HepG2 (cell line): ENCODE measurements around the gene DNM1L. TPM values are rescaled to one million over a fixed set of nuclear protein-coding genes. Genes with fewer than 3 reads are reported as not detected.

Experiments used
- CEBPB ChIP-seq: IDR thresholded peaks from 2 replicates; pipeline ENCODE4 v1.6.1; 2011; ENCODE audit warnings: low read depth, low read length, improper control_type of control experiment, borderline replicate concordance
- CREB3 ChIP-seq: sonication (generic); formaldehyde crosslinking; IDR thresholded peaks from 2 replicates; pipeline ENCODE4 v1.5.0; 2020; ENCODE audit warnings: missing genetic modification reagents
- DMAP1 ChIP-seq: IDR thresholded peaks from 2 replicates; pipeline ENCODE4 v1.6.1; 2016
- POLR2G ChIP-seq: fragments of 200-400 bp; formaldehyde crosslinking; IDR thresholded peaks from 2 replicates; pipeline ENCODE4 v1.6.1; 2018; ENCODE audit warnings: mild to moderate bottlenecking, low read depth, low read length, moderate library complexity
- SMAD9 ChIP-seq: sonication (generic); formaldehyde crosslinking; IDR thresholded peaks from 2 replicates; pipeline ENCODE4 v1.5.1; 2020; ENCODE audit warnings: mild to moderate bottlenecking, missing genetic modification reagents
- SRSF9 ChIP-seq: fragments of 200-400 bp; formaldehyde crosslinking; IDR thresholded peaks from 2 replicates; pipeline ENCODE4 v1.6.1; 2018; ENCODE audit warnings: borderline replicate concordance, mild to moderate bottlenecking, low read depth, low read length; ENCODE audit not compliant: insufficient read depth, poor library complexity, severe bottlenecking
- ZBED4 ChIP-seq: sonication (generic); formaldehyde crosslinking; IDR thresholded peaks from 2 replicates; pipeline ENCODE4 v1.4.0; 2020; ENCODE audit warnings: missing genetic modification reagents, borderline replicate concordance
- ZFP91 ChIP-seq: sonication (generic); formaldehyde crosslinking; IDR thresholded peaks from 2 replicates; pipeline ENCODE4 v1.9.0; 2022; ENCODE audit warnings: missing genetic modification reagents, mild to moderate bottlenecking, borderline replicate concordance
- ZMYM3 ChIP-seq: sonication (generic); formaldehyde crosslinking; IDR thresholded peaks from 2 replicates; pipeline ENCODE4 v1.5.1; 2020; ENCODE audit warnings: mild to moderate bottlenecking, missing genetic modification reagents
- ZNF251 ChIP-seq: sonication (generic); formaldehyde crosslinking; IDR thresholded peaks from 2 replicates; pipeline ENCODE4 v1.9.0; 2021; ENCODE audit warnings: mild to moderate bottlenecking, missing genetic modification reagents
- ZNF572 ChIP-seq: sonication (generic); formaldehyde crosslinking; IDR thresholded peaks from 2 replicates; pipeline ENCODE4 v1.5.1; 2020; ENCODE audit warnings: mild to moderate bottlenecking, missing genetic modification reagents
- ZNF580 ChIP-seq: IDR thresholded peaks from 2 replicates; pipeline ENCODE4 v1.6.1; 2016; ENCODE audit warnings: low read depth, borderline replicate concordance
- ZNF615 ChIP-seq: sonication (generic); formaldehyde crosslinking; IDR thresholded peaks from 2 replicates; pipeline ENCODE4 v1.5.0; 2020; ENCODE audit warnings: mild to moderate bottlenecking, missing genetic modification reagents, borderline replicate concordance
- ZNF629 ChIP-seq: sonication (generic); formaldehyde crosslinking; conservative IDR thresholded peaks from 2 replicates; pipeline ENCODE4 v1.5.0; 2020; ENCODE audit warnings: missing genetic modification reagents
- ZNF891 ChIP-seq: sonication (generic); formaldehyde crosslinking; IDR thresholded peaks from 2 replicates; pipeline ENCODE4 v1.5.0; 2020; ENCODE audit warnings: mild to moderate bottlenecking, missing genetic modification reagents
- polyA plus RNA-seq, 8 experiments: library from polyadenylated mRNA; depleted of rRNA in 3 of 8; stranded (reverse) in 7 of 8; unstranded in 1 of 8; fragments of >200 nt; fragmentation: Illumina TruSeq in 4 of 8; extraction: Trizol in 4 of 8; gene quantifications; 2 replicates each; pipeline versions ENCODE4 v1.2.1 to v1.2.3, GENCODE V29; 2011 to 2016; ENCODE audit warnings: low read depth in 4 of 8, missing spikeins in 1 of 8, mixed read lengths in 1 of 8; ENCODE audit not compliant: insufficient read depth in 1 of 8
- total RNA-seq, 5 experiments: library from RNA; depleted of rRNA; stranded (reverse); fragments of >200 nt; fragmentation: Illumina TruSeq; extraction: Trizol; gene quantifications; 2 replicates each; pipeline ENCODE4 v1.2.3, GENCODE V29; 2016; ENCODE audit warnings: low read depth in 1 of 5
- TF ChIP-seq, protein P1 (sequence below): sonication (generic); formaldehyde crosslinking; IDR thresholded peaks from 2 replicates; pipeline ENCODE4 v1.4.0; 2020; ENCODE audit warnings: missing genetic modification reagents
- TF ChIP-seq, protein P2 (sequence below): IDR thresholded peaks from 2 replicates; pipeline ENCODE4 v1.6.1; 2016; ENCODE audit warnings: missing compliant biosample characterization, missing genetic modification reagents, borderline replicate concordance

The DNM1L gene
- total and polyA plus RNA-seq, 2 of the 13 experiments (the other 11 are each of a cell fraction or from before 2014, with no cell fraction given): 35.9 to 65.8 TPM

GRCh38 chr12:32755654-32756475 lies 76.8 kb downstream of the DNM1L start, which contains the start of gene YARS2 (continued):
- TF ChIP-seq ZNF580 (CRISPR knock-in tag): 0 out of 2 replicates have a peak, but pooled peaks have one; percentile 29
- TF ChIP-seq, protein P1, sequence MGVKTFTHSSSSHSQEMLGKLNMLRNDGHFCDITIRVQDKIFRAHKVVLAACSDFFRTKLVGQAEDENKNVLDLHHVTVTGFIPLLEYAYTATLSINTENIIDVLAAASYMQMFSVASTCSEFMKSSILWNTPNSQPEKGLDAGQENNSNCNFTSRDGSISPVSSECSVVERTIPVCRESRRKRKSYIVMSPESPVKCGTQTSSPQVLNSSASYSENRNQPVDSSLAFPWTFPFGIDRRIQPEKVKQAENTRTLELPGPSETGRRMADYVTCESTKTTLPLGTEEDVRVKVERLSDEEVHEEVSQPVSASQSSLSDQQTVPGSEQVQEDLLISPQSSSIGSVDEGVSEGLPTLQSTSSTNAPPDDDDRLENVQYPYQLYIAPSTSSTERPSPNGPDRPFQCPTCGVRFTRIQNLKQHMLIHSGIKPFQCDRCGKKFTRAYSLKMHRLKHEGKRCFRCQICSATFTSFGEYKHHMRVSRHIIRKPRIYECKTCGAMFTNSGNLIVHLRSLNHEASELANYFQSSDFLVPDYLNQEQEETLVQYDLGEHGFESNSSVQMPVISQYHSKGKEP (CRISPR knock-in tag): no peak
- no peak for TF ChIP-seq SMAD9 (CRISPR knock-in tag)
- peak; percentile 58; the same call in 1 of the 2 replicates for TF ChIP-seq ZNF891 (CRISPR knock-in tag)
- no peak for TF ChIP-seq CEBPB
- no peak for TF ChIP-seq ZNF629 (CRISPR knock-in tag)
- TF ChIP-seq CREB3 (CRISPR knock-in tag): no peak
- TF ChIP-seq ZBED4 (CRISPR knock-in tag): no peak
- peak; percentile 97 for TF ChIP-seq POLR2G
- TF ChIP-seq ZNF251 (CRISPR knock-in tag): no peak
- TF ChIP-seq ZFP91: peak; percentile 86; the same call in 1 of the 2 replicates
- TF ChIP-seq, protein P2, sequence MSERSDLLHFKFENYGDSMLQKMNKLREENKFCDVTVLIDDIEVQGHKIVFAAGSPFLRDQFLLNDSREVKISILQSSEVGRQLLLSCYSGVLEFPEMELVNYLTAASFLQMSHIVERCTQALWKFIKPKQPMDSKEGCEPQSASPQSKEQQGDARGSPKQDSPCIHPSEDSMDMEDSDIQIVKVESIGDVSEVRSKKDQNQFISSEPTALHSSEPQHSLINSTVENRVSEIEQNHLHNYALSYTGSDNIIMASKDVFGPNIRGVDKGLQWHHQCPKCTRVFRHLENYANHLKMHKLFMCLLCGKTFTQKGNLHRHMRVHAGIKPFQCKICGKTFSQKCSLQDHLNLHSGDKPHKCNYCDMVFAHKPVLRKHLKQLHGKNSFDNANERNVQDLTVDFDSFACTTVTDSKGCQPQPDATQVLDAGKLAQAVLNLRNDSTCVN (CRISPR knock-in tag): no peak
- TF ChIP-seq ZNF615 (CRISPR knock-in tag): 0 out of 2 replicates have a peak, but pooled peaks have one; percentile 61
- TF ChIP-seq SRSF9: no peak
- TF ChIP-seq DMAP1 (CRISPR knock-in tag): peak; percentile 70
- no peak for TF ChIP-seq ZNF572 (CRISPR knock-in tag)
- no peak for TF ChIP-seq ZMYM3 (CRISPR knock-in tag)
